22Rv1 (cell line): Measurements from ENCODE around the gene CDC123.

Experiments
- CTCF ChIP-seq: fragments of 450-650 bp; IDR thresholded peaks from 2 replicates; pipeline ENCODE4 v1.5.1; 2017; ENCODE audit warnings: mild to moderate bottlenecking
- ZFX ChIP-seq: fragments of 450-650 bp; IDR thresholded peaks from 2 replicates; pipeline ENCODE4 v1.6.1; 2017; ENCODE audit warnings: antibody characterized with exemption, borderline replicate concordance

GRCh38 chr10:12196531-12197211 is 683 bp downstream of the CDC123 start:
- no peak for TF ChIP-seq CTCF
- TF ChIP-seq ZFX: no peak
